Glomerular visceral epithelial cell (primary cell): ENCODE measurements around the gene GARIN1A.
"Not testable (repeated sequence)": the region's sequence is repeated elsewhere in the genome, so short reads cannot be mapped to it uniquely, and the experiment has no call there.

Experiments
- DNase-seq: peaks from one replicate; pipeline ENCODE4 v3.0.0-alpha.2; 2016; ENCODE audit errors: extremely low spot score

Gene GARIN1A

DNA sequence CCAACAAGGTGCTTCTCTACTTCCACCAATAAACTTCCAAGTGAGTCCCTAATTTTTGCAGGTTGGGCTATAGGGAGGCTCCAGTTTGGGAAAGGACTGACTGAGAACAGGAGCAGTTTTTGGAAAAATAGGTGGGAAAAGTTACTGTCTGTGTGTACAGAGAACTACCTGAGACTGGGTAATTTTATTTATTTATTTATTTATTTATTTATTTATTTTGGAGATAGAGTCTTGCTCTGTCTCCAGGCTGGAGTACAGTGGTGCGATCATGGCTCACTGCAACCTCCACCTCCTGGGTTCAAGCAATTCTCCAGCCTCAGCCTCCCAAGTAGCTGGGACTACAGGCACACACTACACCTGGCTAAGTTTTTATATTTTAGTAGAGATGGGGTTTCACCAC, 11.2 kb downstream of the GARIN1A start:
- not testable (repeated sequence) for DNase-seq

- not testable (repeated sequence) for DNase-seq
Observed at GRCh38 chr7:128683738-128684137, 11.6 kb downstream of the GARIN1A start.

DNA sequence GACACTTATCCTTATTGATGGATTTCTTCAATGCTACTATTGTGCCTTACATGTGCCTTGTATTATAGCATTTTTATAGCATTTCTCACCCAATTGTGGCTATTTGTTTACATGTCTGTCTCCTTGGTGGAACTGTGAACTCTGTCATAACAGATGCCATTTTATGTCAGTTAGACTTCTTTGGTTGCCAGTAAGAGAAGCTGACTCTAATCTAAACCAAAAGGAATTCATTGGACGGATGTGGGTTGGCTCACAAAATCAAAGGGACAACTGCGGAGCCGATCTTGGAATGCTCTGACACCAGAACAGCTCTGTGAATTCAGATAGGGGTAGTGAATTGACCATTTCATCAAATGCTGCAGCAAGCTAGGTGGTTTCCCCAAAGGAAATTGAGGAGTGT, 15.0 kb downstream of the GARIN1A start:
- no peak for DNase-seq

GRCh38 chr7:128688492-128688891, 16.4 kb downstream of the GARIN1A start:
- no peak for DNase-seq

DNA sequence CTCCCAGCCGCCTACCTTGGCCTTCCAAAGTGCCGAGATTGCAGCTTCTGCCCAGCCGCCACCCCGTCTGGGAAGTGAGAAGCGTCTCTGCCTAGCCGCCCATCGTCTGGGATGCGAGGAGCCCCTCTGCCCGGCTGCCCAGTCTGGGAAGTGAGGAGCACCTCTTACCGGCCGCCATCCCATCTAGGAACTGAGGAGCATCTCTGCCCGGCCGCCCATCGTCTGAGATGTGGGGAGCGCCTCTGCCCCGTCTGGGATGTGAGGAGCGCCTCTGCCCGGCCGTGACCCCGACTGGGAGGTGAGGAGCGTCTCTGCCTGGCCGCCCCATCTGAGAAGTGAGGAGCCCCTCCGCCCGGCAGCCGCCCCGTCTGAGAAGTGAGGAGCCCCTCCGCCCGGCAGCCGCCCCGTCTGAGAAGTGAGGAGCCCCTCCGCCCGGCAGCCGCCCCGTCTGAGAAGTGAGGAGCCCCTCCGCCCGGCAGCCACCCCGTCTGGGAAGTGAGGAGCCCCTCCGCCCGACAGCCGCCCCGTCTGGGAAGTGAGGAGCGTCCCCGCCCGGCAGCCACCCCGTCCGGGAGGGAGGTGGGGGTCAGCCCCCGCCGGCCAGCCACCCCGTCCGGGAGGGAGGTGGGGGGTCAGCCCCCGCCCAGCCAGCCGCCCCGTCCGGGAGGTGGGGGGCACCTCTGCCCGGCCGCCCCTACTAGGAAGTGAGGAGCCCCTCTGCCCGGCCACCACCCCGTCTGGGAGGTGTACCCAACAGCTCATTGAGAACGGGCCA, 17.3 kb downstream of the GARIN1A start:
- DNase-seq, result not testable (repeated sequence)

DNA sequence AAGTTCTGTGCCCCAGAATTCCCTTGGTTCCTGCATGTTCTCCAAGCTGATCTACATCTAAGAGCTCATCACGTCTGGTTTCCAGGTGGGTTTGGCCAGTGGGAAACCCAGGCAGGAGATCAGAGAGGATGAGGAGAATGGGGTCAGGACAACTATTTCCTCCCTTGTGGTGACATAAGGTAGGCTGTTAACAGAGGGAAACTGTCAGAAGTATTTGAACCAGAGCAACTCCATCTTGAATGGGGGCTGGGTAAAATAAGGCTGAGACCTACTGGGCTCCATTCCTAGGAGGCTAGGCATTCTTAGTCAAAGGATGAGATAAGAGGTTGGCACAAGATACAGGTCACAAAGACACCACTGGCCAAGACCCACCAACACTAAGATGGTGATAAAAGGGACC, 19.1 kb downstream of the GARIN1A start:
- DNase-seq, result no peak

DNA sequence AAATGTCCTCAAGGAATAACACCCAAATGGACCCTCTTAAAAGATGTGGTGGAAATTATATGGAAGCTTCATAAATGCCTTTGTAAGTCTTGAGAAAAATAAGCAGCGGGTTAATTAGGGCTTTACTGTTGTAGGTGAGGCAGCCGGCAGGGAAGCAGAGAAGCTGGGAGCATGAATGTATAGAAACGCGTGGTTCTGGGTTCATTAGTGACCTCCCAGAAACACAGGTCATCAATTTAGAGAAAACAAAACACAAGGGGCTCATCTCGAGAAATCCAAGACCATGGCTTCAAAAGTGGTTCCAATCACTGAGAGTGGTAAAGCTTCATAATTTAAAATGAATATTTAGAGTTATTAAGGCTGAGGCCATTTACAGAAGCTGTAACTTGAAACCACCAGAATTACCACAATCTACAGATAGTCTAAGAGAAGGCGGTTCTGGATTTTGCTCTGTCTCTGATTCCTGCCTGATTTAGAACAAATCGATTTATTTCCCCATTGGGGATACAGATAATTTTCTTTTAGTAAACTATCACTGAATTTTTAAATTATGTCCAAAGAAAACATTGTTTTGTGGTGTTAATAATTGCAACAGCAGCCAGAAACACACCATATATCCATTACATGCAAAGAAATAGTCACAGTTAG, 20.7 kb downstream of the GARIN1A start:
- DNase-seq, result no peak

GRCh38 chr7:128693373-128694015, 21.4 kb downstream of the GARIN1A start:
- no peak for DNase-seq

GRCh38 chr7:128694738-128695137, 22.6 kb downstream of the GARIN1A start:
- no peak for DNase-seq

DNA sequence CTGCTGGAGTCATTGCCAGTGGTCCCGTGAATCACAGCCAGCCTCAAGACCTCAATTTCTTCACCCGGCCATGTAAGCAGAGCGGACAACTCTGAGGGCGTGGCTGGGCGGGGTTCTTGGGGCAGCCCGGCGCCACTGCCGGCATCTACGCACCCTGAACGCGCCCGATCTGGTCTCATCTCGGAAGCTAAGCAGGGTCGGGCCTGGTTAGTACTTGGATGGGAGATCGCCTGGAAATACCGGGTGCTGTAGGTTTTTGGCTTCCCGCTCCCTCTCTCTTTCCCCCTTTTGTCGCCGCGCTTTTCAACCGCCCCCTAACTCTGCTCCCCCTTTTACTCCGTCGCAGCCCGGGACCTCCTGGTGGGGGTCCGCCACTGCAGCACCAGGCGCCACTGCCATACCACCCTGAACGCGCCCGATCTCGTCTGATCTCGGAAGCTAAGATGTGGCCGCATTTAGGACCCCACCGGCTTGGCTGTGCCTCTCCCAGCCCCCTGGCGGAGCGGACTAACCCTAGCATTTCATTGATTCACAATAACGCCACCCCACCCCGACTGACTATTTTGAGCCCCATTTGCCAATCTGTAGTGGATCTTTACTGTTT, 25.3 kb downstream of the GARIN1A start:
- no peak for DNase-seq

DNA sequence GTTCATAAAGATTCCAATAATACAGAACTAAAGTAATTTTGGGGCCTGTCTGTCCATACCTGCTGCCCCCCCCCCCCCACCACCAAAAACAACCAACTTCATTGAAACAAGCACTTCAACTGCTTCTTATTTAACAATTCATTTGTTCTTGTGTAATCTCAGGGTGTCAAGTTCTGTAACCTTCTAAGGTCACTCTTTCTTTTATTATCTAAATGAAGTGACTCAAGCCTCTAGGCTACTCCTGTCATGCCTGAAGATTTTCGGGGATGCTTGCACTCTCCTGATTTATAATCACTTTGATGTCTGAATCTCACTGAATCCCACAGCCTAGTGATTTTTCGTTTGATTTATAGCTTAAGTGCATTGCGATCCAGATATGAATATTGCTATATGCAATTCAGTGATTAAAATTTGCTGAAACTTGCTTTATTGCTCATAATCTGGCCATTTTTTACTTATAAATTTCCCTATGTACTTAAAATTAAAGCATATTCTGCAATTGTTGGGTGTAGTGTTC, 27.2 kb downstream of the GARIN1A start:
- DNase-seq, result no peak

DNA sequence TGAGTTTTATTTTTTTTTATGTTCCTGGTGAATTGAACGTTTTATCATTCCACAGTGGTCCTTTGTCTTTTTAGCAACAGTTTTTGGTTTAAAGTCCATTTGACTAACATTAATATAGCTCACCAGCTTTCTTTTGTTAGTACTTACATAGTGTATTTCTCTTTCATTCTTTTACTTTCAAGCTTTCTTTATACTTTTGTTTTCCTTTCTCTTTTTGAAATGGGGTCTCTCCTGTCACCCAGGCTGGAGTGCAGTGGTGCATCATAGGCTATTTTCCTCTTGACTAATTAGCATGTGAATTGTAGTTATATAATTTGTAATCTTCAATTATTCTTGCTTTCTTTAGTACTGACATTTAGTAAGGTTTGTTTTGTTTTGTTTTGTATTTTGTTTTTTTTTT, 27.8 kb downstream of the GARIN1A start:
- DNase-seq, result no peak

DNA sequence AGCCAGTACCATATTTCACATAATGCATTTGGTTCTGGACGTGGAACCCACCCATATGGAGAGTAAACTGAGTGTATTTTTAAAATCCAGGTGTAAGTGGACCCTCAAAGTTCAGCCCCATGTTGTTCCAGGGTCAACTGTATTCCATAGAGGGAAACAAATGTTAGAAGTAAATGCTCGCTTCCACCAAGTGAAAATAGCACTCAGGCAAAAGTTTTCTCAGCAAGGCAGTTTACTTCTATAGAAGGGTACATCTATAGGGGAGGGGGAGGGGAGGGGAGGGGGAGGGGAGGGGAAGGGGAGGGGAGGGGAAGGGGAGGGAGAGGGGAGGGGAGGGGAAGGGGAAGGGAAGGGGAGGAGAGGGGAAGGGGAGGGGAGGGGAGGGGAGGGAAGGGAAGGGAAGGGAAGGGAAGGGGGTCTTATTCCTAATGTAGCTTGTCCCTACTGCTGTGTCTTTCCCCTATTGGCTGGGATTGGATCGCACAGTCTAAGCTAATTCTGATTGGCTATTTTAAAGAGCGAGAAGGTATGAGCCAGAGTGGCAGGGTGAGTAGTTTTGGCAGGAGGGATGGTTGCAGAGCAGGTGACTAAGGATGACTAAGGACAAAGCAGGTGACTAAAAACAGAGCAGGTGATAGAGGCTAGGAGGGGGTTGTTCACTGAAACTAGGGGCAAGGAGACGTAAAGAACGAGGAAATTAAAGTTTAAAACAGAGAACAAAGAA, 29.1 kb downstream of the GARIN1A start:
- DNase-seq, result no peak

DNA sequence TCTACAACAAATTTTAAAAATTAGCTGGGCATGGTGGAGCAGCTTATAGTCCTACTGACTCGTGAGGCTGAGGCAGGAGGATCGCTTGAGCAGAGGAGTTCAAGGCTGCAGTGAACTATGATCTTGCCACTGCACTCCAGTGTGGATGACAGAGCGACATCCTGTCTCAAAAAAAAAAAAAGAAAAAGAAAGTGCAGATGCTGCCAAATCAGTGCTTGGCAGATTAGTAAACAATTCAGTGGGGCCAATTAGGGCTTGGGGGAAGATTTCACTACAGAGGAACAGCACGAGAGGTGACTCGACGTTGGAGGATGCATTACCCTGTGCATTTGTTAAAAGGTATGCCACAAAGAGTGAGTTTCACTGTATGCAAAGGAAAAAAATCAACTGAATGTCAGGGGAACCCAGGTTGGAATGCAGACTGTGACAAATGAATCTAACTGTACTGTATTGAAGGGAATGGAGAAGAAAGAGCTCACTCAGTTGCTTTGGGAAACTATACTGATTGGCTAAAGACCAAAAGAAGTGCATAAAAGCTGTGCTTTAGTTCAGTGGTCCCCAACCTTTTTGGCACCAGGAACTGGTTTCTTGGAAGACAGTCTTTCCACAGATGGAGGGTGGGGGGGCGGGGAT, 31.6 kb downstream of the GARIN1A start:
- DNase-seq, result no peak

DNA sequence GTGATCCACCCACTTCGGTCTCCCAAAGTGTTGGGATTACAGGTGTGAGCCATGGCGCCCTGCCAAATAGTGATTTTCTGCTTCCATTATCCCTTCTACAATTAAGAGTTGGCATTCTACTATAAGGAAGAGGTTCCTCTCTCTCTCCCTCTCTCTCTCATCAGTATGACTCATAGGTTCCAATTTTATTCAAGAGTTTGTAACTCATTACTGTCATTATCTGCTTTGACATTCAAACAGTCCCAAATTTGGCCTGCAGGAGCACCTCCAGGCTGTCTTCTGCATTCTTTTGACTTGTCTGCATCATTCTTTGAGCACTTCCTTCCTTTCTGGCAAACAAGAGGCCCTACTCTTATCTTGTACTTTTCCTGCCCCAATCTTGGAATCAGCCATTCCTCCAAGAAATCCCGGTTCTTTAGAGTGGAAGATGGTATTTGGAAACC, 33.8 kb downstream of the GARIN1A start:
- DNase-seq, result no peak

DNA sequence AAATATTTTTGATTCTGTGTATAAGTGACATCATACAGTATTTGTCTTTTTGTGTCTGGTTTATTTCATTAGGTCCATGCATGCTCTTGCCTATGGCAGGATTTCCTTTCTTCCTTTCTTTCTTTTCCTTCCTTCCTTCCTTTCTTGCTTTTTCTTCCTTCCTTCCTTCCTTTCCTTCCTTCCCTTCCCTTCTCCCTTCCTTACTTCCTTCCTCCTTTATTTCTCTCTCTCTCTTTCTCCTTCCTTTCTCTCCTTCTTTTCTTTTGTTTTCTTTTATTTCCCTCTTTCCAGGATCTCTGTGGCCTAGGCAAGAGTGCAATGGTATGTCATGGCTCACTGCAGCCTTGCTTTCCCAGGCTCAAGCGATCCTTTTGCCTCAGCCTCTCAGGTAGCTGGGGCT, 35.7 kb downstream of the GARIN1A start:
- DNase-seq, result no peak

GRCh38 chr7:128708235-128708634, 36.1 kb downstream of the GARIN1A start:
- DNase-seq, result no peak

GRCh38 chr7:128708824-128709223, 36.7 kb downstream of the GARIN1A start:
- DNase-seq, result no peak

GRCh38 chr7:128710481-128710880, 38.4 kb downstream of the GARIN1A start:
- no peak for DNase-seq

GRCh38 chr7:128713794-128714193, 41.7 kb downstream of the GARIN1A start:
- peak; percentile 46 for DNase-seq
